HepG2 (cell line): ENCODE results near the gene CACNG7.

Experiments used
- BHLHE40 ChIP-seq: IDR thresholded peaks from 2 replicates; pipeline ENCODE4 v1.6.1; 2011; ENCODE audit warnings: low read length, improper control_type of control experiment
- CTCF ChIP-seq: sonication (generic); formaldehyde crosslinking; IDR thresholded peaks from 2 replicates; pipeline ENCODE4 v1.5.0; 2020; ENCODE audit warnings: mild to moderate bottlenecking, missing genetic modification reagents, moderate library complexity
- ELF4 ChIP-seq: sonication (generic); formaldehyde crosslinking; IDR thresholded peaks from 2 replicates; pipeline ENCODE4 v1.5.0; 2020; ENCODE audit warnings: missing genetic modification reagents, mild to moderate bottlenecking, moderate library complexity, borderline replicate concordance
- FOSL2 ChIP-seq: sonication (generic); formaldehyde crosslinking; IDR thresholded peaks from 2 replicates; pipeline ENCODE4 v1.4.0; 2020; ENCODE audit warnings: missing genetic modification reagents
- POLR2A ChIP-seq, 2 experiments: IDR thresholded peaks; 2 replicates each; pipeline ENCODE4 v1.6.1; 2011; ENCODE audit warnings: low read depth in 2 of 2, low read length in 2 of 2, mild to moderate bottlenecking in 1 of 2, moderate library complexity in 1 of 2; ENCODE audit not compliant: insufficient read depth in 1 of 2
- ZBTB1 ChIP-seq: sonication (generic); formaldehyde crosslinking; IDR thresholded peaks from 2 replicates; pipeline ENCODE4 v1.4.0; 2020; ENCODE audit warnings: missing genetic modification reagents, borderline replicate concordance
- ZFP36 ChIP-seq: fragments of 150-350 bp; IDR thresholded peaks from 2 replicates; pipeline ENCODE4 v1.6.1; 2018; ENCODE audit warnings: borderline replicate concordance, low read length, low read depth; ENCODE audit not compliant: partially characterized antibody
- ZNF121 ChIP-seq: sonication (generic); formaldehyde crosslinking; IDR thresholded peaks from 2 replicates; pipeline ENCODE4 v1.5.0; 2020; ENCODE audit warnings: mild to moderate bottlenecking, missing genetic modification reagents
- ZNF274 ChIP-seq: sonication (generic); formaldehyde crosslinking; IDR thresholded peaks from 2 replicates; pipeline ENCODE4 v1.5.1; 2020; ENCODE audit warnings: mild to moderate bottlenecking, missing genetic modification reagents
- ZNF646 ChIP-seq: sonication (generic); formaldehyde crosslinking; IDR thresholded peaks from 2 replicates; pipeline ENCODE4 v1.9.0; 2021; ENCODE audit warnings: mild to moderate bottlenecking, missing genetic modification reagents
- ZSCAN25 ChIP-seq: sonication (generic); formaldehyde crosslinking; IDR thresholded peaks from 2 replicates; pipeline ENCODE4 v1.8.0; 2022; ENCODE audit warnings: mild to moderate bottlenecking, missing genetic modification reagents

GRCh38 chr19:53942001-53942786 lies 33.1 kb downstream of the CACNG7 start:
- TF ChIP-seq ZNF274 (CRISPR knock-in tag) (no peak), POLR2A (IDR thresholded peaks at IDR 0.05; ENCODE audit: insufficient read depth in 1 of 2, low read depth in 2 of 2, low read length in 2 of 2) (no peak), BHLHE40 (no peak), ZNF646 (CRISPR knock-in tag) (no peak), CTCF (peak; percentile 38), FOSL2 (no peak), ELF4 (CRISPR knock-in tag) (no peak), ZNF121 (CRISPR knock-in tag) (no peak), ZFP36 (no peak), ZBTB1 (CRISPR knock-in tag) (no peak), ZSCAN25 (CRISPR knock-in tag) (no peak)
